ENCODE data around the gene ACD. TPM values are rescaled to one million over a fixed set of nuclear protein-coding genes. Genes with fewer than 3 reads are reported as not detected.
A peak's percentile ranks its signal among the peaks of the same experiment; 100 is the strongest.

The ACD gene
- total RNA-seq, 1 experiment from 2014 or later = 34.1 TPM

- Histone ChIP-seq H3K9me3 (ENCODE audit: control insufficient read depth, low read depth, low read length) (no peaks in the 10 kb centered on the region), H3K23me2 (ENCODE audit: insufficient read length, low read depth, low read length, poor library complexity, severe bottlenecking) (peaks cover 3% of the 10 kb centered on the region), H4K20me1 (ENCODE audit: control insufficient read depth, insufficient read depth, insufficient read length) (peaks cover 3% of the 10 kb centered on the region), H3K23ac (ENCODE audit: insufficient read length, low read depth, low read length) (no peak overlapping the region), H2BK120ac (ENCODE audit: low read depth, low read length, poor library complexity, severe bottlenecking) (no peak overlapping the region), H3K9ac (ENCODE audit: extremely low read depth, insufficient read length, low read length) (no peak overlapping the region), H3K4me1 (ENCODE audit: insufficient read depth, low read length) (no peaks in the 10 kb centered on the region), H3K4ac (ENCODE audit: low read depth, low read length) (no peak overlapping the region), H3K27ac (ENCODE audit: insufficient read length, low read depth, low read length) (no peak overlapping the region), H2BK20ac (ENCODE audit: low read depth, low read length, poor library complexity, severe bottlenecking) (no peak overlapping the region), H3K27me3 (ENCODE audit: insufficient read depth, low read length) (no peaks in the 10 kb centered on the region), H3K14ac (ENCODE audit: insufficient read depth, low read length) (no peak overlapping the region), H3K4me2 (ENCODE audit: insufficient read depth, insufficient read length, low read length) (no peak overlapping the region), H3K18ac (ENCODE audit: insufficient read length, low read depth, low read length) (no peak overlapping the region), H2BK5ac (ENCODE audit: insufficient read length, low read length) (no peak overlapping the region), H3K79me2 (ENCODE audit: insufficient read depth, low read length) (no peaks in the 10 kb centered on the region), H3K79me1 (ENCODE audit: insufficient read depth, low read depth, low read length, poor library complexity, severe bottlenecking) (no peaks in the 10 kb centered on the region), H4K8ac (replicated peaks; ENCODE audit: insufficient read length, low read depth, low read length) (no peak overlapping the region), H2BK15ac (ENCODE audit: low read depth, low read length) (no peak overlapping the region), H2AFZ (ENCODE audit: low read length) (no peak overlapping the region), H2BK12ac (ENCODE audit: insufficient read length, low read depth, low read length) (no peak overlapping the region), H4K5ac (ENCODE audit: insufficient read length, low read depth, low read length) (no peak overlapping the region), H2AK5ac (ENCODE audit: insufficient read length, low read length) (no peak overlapping the region), H4K91ac (ENCODE audit: insufficient read length, low read depth, low read length) (no peak overlapping the region), H3T11ph (ENCODE audit: low read length) (no peak overlapping the region), H3K56ac (ENCODE audit: insufficient read length, low read depth, low read length) (no peak overlapping the region)
- Mint-ChIP-seq H3K27me3 (ENCODE audit: low read depth) (peaks cover 4% of the 10 kb centered on the region), H3K36me3 (ENCODE audit: insufficient read depth in 1 of 3, low read depth in 3 of 3) (peaks cover 0 to 2% (median 0%) of the 10 kb centered on the region in 3 experiments; a peak in 1 of 7 replicates), H3K9me3 (no peaks in the 10 kb centered on the region), H3K4me1 (peaks cover 7 to 13% of the 10 kb centered on the region in 2 experiments; a peak in 3 of 4 replicates), H3K4me3 (peak overlapping the region in 1 of 2 experiments; percentile 38; a peak in 1 of 5 replicates), H3K27ac (no peak overlapping the region)
- DNase-seq = no peak
- TF ChIP-seq CTCF (conservative IDR thresholded peaks at IDR 0.05) = no peak
- no CpG with 5 or more reads among the region's 10 CpGs for WGBS (ENCODE audit: extremely low coverage, insufficient read length, low lambda C conversion rate)
Observed at GRCh38 chr16:67669499-67670101, 9.5 kb upstream of the ACD start.

Data from H9 (cell line).